PC-9 (cell line): Measurements from ENCODE around the gene GTF3C6. TPM values are rescaled to one million over a fixed set of nuclear protein-coding genes. Genes with fewer than 3 reads are reported as not detected.
"Not testable (repeated sequence)": the region's sequence is repeated elsewhere in the genome, so short reads cannot be mapped to it uniquely, and the experiment has no call there.

ENCODE experiments used
- BruUV-seq: library from RNA; stranded (reverse); fragments of 400-500 nt; replicated peaks from 2 replicates; lab custom pipeline; 2021; lab: Mats Ljungman, UMichigan
- CTCF ChIA-PET: fragments of 300-600 bp; sonication (Branson Sonifier 250); formaldehyde crosslinking; loops from one replicate; lab custom pipeline; 2022; ENCODE audit warnings: antibody characterized with exemption; lab: Charles Lee
- POLR2A ChIA-PET: fragments of 300-600 bp; sonication (Branson Sonifier 250); formaldehyde crosslinking; loops from one replicate; lab custom pipeline; 2022; ENCODE audit warnings: antibody characterized with exemption; ENCODE audit not compliant: unreplicated experiment; lab: Charles Lee
- DNase-seq, 2 experiments: peaks; one replicate each; pipeline versions ENCODE4 v3.0.0 to v3.0.0-alpha.2; 2015 to 2022; ENCODE audit warnings: mixed read lengths in 1 of 2
- H2AFZ ChIP-seq: fragments of 200-600 bp; sonication (generic); 2 replicates; pipeline ENCODE4 v1.8.1; 2017; ENCODE audit warnings: antibody characterized with exemption
- H3F3A ChIP-seq: fragments of 200-600 bp; sonication (generic); 2 replicates; pipeline ENCODE4 v1.8.1; 2017; ENCODE audit warnings: antibody characterized with exemption, mild to moderate bottlenecking, low read depth; ENCODE audit not compliant: insufficient read depth
- H3K27ac ChIP-seq: fragments of 200-600 bp; sonication (generic); 2 replicates; pipeline ENCODE4 v1.6.1; 2016; ENCODE audit warnings: mixed run types
- H3K27me3 ChIP-seq: fragments of 200-600 bp; sonication (generic); 2 replicates; pipeline ENCODE4 v1.6.1; 2016; ENCODE audit warnings: low read depth, mixed run types; ENCODE audit not compliant: insufficient read depth
- H3K36me3 ChIP-seq: fragments of 200-600 bp; sonication (generic); 2 replicates; pipeline ENCODE4 v1.6.1; 2016; ENCODE audit warnings: low read depth, mixed run types
- H3K4me1 ChIP-seq: fragments of 200-600 bp; sonication (generic); replicated peaks from 2 replicates; pipeline ENCODE4 v1.6.1; 2016; ENCODE audit warnings: mixed run types; ENCODE audit not compliant: insufficient read depth
- H3K4me2 ChIP-seq: fragments of 200-600 bp; sonication (generic); 2 replicates; pipeline ENCODE4 v1.6.1; 2017; ENCODE audit warnings: mixed run types
- H3K4me3 ChIP-seq: fragments of 200-600 bp; sonication (generic); 2 replicates; pipeline ENCODE4 v1.6.1; 2016; ENCODE audit warnings: mixed run types
- H3K79me2 ChIP-seq: fragments of 200-600 bp; sonication (generic); 2 replicates; pipeline ENCODE4 v1.6.1; 2017; ENCODE audit warnings: low read depth, mixed run types
- H3K9me2 ChIP-seq: fragments of 200-600 bp; sonication (generic); 2 replicates; pipeline ENCODE4 v1.8.1; 2017; ENCODE audit warnings: mild to moderate bottlenecking; ENCODE audit not compliant: insufficient read depth
- H3K9me3 ChIP-seq: fragments of 200-600 bp; sonication (generic); 2 replicates; pipeline ENCODE4 v1.8.1; 2016; ENCODE audit warnings: low read depth; ENCODE audit not compliant: insufficient read depth
- H4K20me1 ChIP-seq: fragments of 200-600 bp; sonication (generic); 2 replicates; pipeline ENCODE4 v1.8.1; 2017; ENCODE audit not compliant: insufficient read depth
- CTCF ChIP-seq: fragments of 200-600 bp; sonication (generic); conservative IDR thresholded peaks from 2 replicates; pipeline ENCODE4 v1.6.1; 2017; ENCODE audit warnings: mixed run types, antibody characterized with exemption, mild to moderate bottlenecking, moderate library complexity
- EZH2 ChIP-seq: fragments of 200-600 bp; sonication (generic); IDR thresholded peaks from 2 replicates; pipeline ENCODE4 v1.8.0; 2017; ENCODE audit warnings: antibody characterized with exemption, low read depth
- intact Hi-C: fragments of 100-400 bp; cut with micrococcal nuclease; formaldehyde crosslinking; loops from one replicate; pipeline ENCODE4 v1.10.0; 2022; ENCODE audit not compliant: unreplicated experiment
- total RNA-seq: library from RNA; stranded (reverse); gene quantifications from 2 replicates; pipeline ENCODE4 v1.2.3, GENCODE V29; 2021

Gene GTF3C6
- total RNA-seq, 1 experiment from 2014 or later: 28.5 TPM

GRCh38 chr6:110951986-110952794 lies 6.3 kb upstream of the GTF3C6 start:
- no peaks in the 10 kb centered on the region for H3K27me3 ChIP-seq
- no peaks in the 10 kb centered on the region for H4K20me1 ChIP-seq
- no peaks in the 10 kb centered on the region for H3K9me3 ChIP-seq
- H2AFZ ChIP-seq: peak overlapping the region; percentile 35; the same call in 1 of the 2 replicates
- no peaks in the 10 kb centered on the region for H3K36me3 ChIP-seq
- POLR2A ChIA-PET: interaction anchor here (0.7 kb wide), 1 partner anchor 134 kb away, joined by 16 read pairs; no protein-coding TSS in a partner anchor
- CTCF ChIA-PET: no interaction called here
- peak overlapping the region; percentile 51 for H3K4me2 ChIP-seq
- peak in 1 of 2 experiments; percentile 77 for DNase-seq
- TF ChIP-seq EZH2: no peak
- TF ChIP-seq CTCF: no peak
- H3F3A ChIP-seq: peaks cover 15% of the 10 kb centered on the region
- H3K4me3 ChIP-seq: no peak overlapping the region
- BruUV-seq: no TSS peak
- intact Hi-C loops: no loop called here
- H3K79me2 ChIP-seq: no peaks in the 10 kb centered on the region
- H3K27ac ChIP-seq: peak overlapping the region; percentile 54
- H3K4me1 ChIP-seq: peaks cover 25% of the 10 kb centered on the region
- H3K9me2 ChIP-seq: no peaks in the 10 kb centered on the region

- H3K27ac ChIP-seq: no peak overlapping the region
- no peaks in the 10 kb centered on the region for H3K9me3 ChIP-seq
- no peak overlapping the region for H2AFZ ChIP-seq
- no peaks in the 10 kb centered on the region for H4K20me1 ChIP-seq
- H3K9me2 ChIP-seq: no peaks in the 10 kb centered on the region
- no peak overlapping the region for H3K4me3 ChIP-seq
- TF ChIP-seq CTCF: no peak
- no peak for TF ChIP-seq EZH2
- BruUV-seq: no TSS peak
- CTCF ChIA-PET: no interaction called here
- peaks cover 15% of the 10 kb centered on the region for H3F3A ChIP-seq
- no peaks in the 10 kb centered on the region for H3K79me2 ChIP-seq
- peaks cover 29% of the 10 kb centered on the region for H3K4me1 ChIP-seq
- H3K27me3 ChIP-seq: no peaks in the 10 kb centered on the region
- H3K4me2 ChIP-seq: no peak overlapping the region
- DNase-seq: no peak
- intact Hi-C loops: no loop called here
- POLR2A ChIA-PET: interaction anchor here (1.1 kb wide), 1 partner anchor 79 kb away, joined by 29 read pairs; the partner anchor contains the start of gene AMD1
- H3K36me3 ChIP-seq: no peaks in the 10 kb centered on the region
Measured at GRCh38 chr6:110953633-110954303, 4.7 kb upstream of the GTF3C6 start.

- intact Hi-C loops: no loop called here
- H3K79me2 ChIP-seq: no peaks in the 10 kb centered on the region
- no peaks in the 10 kb centered on the region for H3K27me3 ChIP-seq
- no peak overlapping the region for H3K4me3 ChIP-seq
- no peak for TF ChIP-seq EZH2
- TF ChIP-seq CTCF: no peak
- peaks cover 4% of the 10 kb centered on the region; the same call in 1 of the 2 replicates for H3K4me1 ChIP-seq
- H3K4me2 ChIP-seq: no peak overlapping the region
- ChIA-PET POLR2A (no interaction called here), CTCF (no interaction called here)
- BruUV-seq: no TSS peak
- H3K27ac ChIP-seq: no peak overlapping the region
- no peak for DNase-seq
- H4K20me1 ChIP-seq: no peaks in the 10 kb centered on the region
- no peaks in the 10 kb centered on the region for H3K9me2 ChIP-seq
- no peaks in the 10 kb centered on the region for H3K36me3 ChIP-seq
- no peak overlapping the region for H2AFZ ChIP-seq
- no peaks in the 10 kb centered on the region for H3K9me3 ChIP-seq
- peaks cover 9% of the 10 kb centered on the region; the same call in 1 of the 2 replicates for H3F3A ChIP-seq
Measured at GRCh38 chr6:110960014-110960390, 1.5 kb downstream of the GTF3C6 start.

- H3F3A ChIP-seq, H3K27me3 ChIP-seq, H3K9me2 ChIP-seq, H2AFZ ChIP-seq, CTCF ChIA-PET, BruUV-seq, H3K4me2 ChIP-seq, H3K36me3 ChIP-seq, H4K20me1 ChIP-seq, H3K4me3 ChIP-seq, H3K9me3 ChIP-seq, intact Hi-C loops, DNase-seq, H3K4me1 ChIP-seq, H3K79me2 ChIP-seq, H3K27ac ChIP-seq: not testable (repeated sequence)
- POLR2A ChIA-PET: interaction anchor here (0.6 kb wide), 1 partner anchor 89 kb away, joined by 3 read pairs; no protein-coding TSS in a partner anchor
Measured at GRCh38 chr6:110962636-110963035, 4.1 kb downstream of the GTF3C6 start.
